IPS-18a (cell line): ENCODE measurements around the gene DBH.
"Not testable (repeated sequence)": the region's sequence is repeated elsewhere in the genome, so short reads cannot be mapped to it uniquely, and the experiment has no call there.

Experiments used
- H3K27ac ChIP-seq: one replicate; pipeline ENCODE4 v1.5.1; 2013; ENCODE audit warnings: low read length
- H3K27me3 ChIP-seq: one replicate; pipeline ENCODE4 v1.6.1; 2013; ENCODE audit warnings: mild to moderate bottlenecking, low read length; ENCODE audit not compliant: control insufficient read depth, insufficient read depth
- H3K36me3 ChIP-seq: one replicate; pipeline ENCODE4 v1.6.1; 2013; ENCODE audit warnings: low read depth, low read length; ENCODE audit not compliant: control insufficient read depth
- H3K4me1 ChIP-seq: one replicate; pipeline ENCODE4 v1.6.1; 2013; ENCODE audit warnings: low read depth, low read length; ENCODE audit not compliant: control insufficient read depth
- H3K4me3 ChIP-seq: one replicate; pipeline ENCODE4 v1.5.1; 2013; ENCODE audit warnings: low read length
- H3K9ac ChIP-seq: one replicate; pipeline ENCODE4 v1.6.1; 2013; ENCODE audit warnings: mild to moderate bottlenecking, low read length, moderate library complexity
- H3K9me3 ChIP-seq: one replicate; pipeline ENCODE4 v1.6.1; 2013; ENCODE audit warnings: low read depth, low read length; ENCODE audit not compliant: control insufficient read depth

The DBH gene

GRCh38 chr9:133614056-133614455 lies 22.1 kb upstream of the DBH start:
- no peak overlapping the region for H3K4me3 ChIP-seq

GRCh38 chr9:133614678-133615077 lies 21.5 kb upstream of the DBH start:
- no peak overlapping the region for H3K4me3 ChIP-seq
- no peak overlapping the region for H3K27ac ChIP-seq
- no peaks in the 10 kb centered on the region for H3K36me3 ChIP-seq
- no peaks in the 10 kb centered on the region for H3K9me3 ChIP-seq
- H3K27me3 ChIP-seq, result peaks cover 9% of the 10 kb centered on the region
- no peak overlapping the region for H3K9ac ChIP-seq
- peaks cover under 1% of the 10 kb centered on the region for H3K4me1 ChIP-seq

More at GRCh38 chr9:133614056-133614455, 22.1 kb upstream of the DBH start:
- Histone ChIP-seq H3K27ac (no peak overlapping the region), H3K27me3 (peaks cover 12% of the 10 kb centered on the region), H3K36me3 (no peaks in the 10 kb centered on the region), H3K9ac (no peak overlapping the region), H3K9me3 (no peaks in the 10 kb centered on the region), H3K4me1 (peaks cover 3% of the 10 kb centered on the region)

- Histone ChIP-seq H3K9ac (no peak overlapping the region), H3K27me3 (peaks cover 5% of the 10 kb centered on the region), H3K4me1 (no peaks in the 10 kb centered on the region), H3K36me3 (no peaks in the 10 kb centered on the region), H3K9me3 (no peaks in the 10 kb centered on the region), H3K27ac (no peak overlapping the region), H3K4me3 (no peak overlapping the region)
These were observed 21.0 kb upstream of the DBH start for GRCh38 chr9:133615186-133615585.

- H3K4me3 ChIP-seq, result no peak overlapping the region
- no peak overlapping the region for H3K27ac ChIP-seq
- H3K27me3 ChIP-seq, result peaks cover 2% of the 10 kb centered on the region
- H3K4me1 ChIP-seq, result no peaks in the 10 kb centered on the region
- no peaks in the 10 kb centered on the region for H3K9me3 ChIP-seq
- no peaks in the 10 kb centered on the region for H3K36me3 ChIP-seq
- H3K9ac ChIP-seq, result no peak overlapping the region
These were observed 20.5 kb upstream of the DBH start for GRCh38 chr9:133615606-133616188.

- no peaks in the 10 kb centered on the region for H3K27me3 ChIP-seq
- no peak overlapping the region for H3K27ac ChIP-seq
- H3K4me1 ChIP-seq, result no peaks in the 10 kb centered on the region
- H3K9ac ChIP-seq, result no peak overlapping the region
- no peak overlapping the region for H3K4me3 ChIP-seq
- H3K36me3 ChIP-seq, result no peaks in the 10 kb centered on the region
- no peaks in the 10 kb centered on the region for H3K9me3 ChIP-seq
These were observed 19.3 kb upstream of the DBH start for GRCh38 chr9:133616643-133617405.

- Histone ChIP-seq H3K27ac (no peak overlapping the region), H3K4me3 (no peak overlapping the region), H3K9me3 (no peaks in the 10 kb centered on the region), H3K27me3 (no peaks in the 10 kb centered on the region), H3K9ac (no peak overlapping the region), H3K4me1 (no peaks in the 10 kb centered on the region), H3K36me3 (no peaks in the 10 kb centered on the region)
These were observed 17.4 kb upstream of the DBH start for GRCh38 chr9:133618726-133619125.

GRCh38 chr9:133619791-133620190 lies 16.4 kb upstream of the DBH start:
- Histone ChIP-seq H3K27me3 (no peaks in the 10 kb centered on the region), H3K9ac (no peak overlapping the region), H3K4me1 (no peaks in the 10 kb centered on the region), H3K36me3 (no peaks in the 10 kb centered on the region), H3K9me3 (no peaks in the 10 kb centered on the region), H3K4me3 (no peak overlapping the region), H3K27ac (no peak overlapping the region)

- Histone ChIP-seq H3K27ac (no peak overlapping the region), H3K4me1 (no peaks in the 10 kb centered on the region), H3K4me3 (no peak overlapping the region), H3K9me3 (no peaks in the 10 kb centered on the region), H3K9ac (no peak overlapping the region), H3K27me3 (no peaks in the 10 kb centered on the region), H3K36me3 (no peaks in the 10 kb centered on the region)
These were observed 14.4 kb upstream of the DBH start for GRCh38 chr9:133621725-133622267.

- H3K9ac ChIP-seq, result no peak overlapping the region
- H3K27me3 ChIP-seq, result no peaks in the 10 kb centered on the region
- H3K36me3 ChIP-seq, result no peaks in the 10 kb centered on the region
- no peaks in the 10 kb centered on the region for H3K4me1 ChIP-seq
- H3K27ac ChIP-seq, result no peak overlapping the region
- H3K4me3 ChIP-seq, result no peak overlapping the region
- H3K9me3 ChIP-seq, result no peaks in the 10 kb centered on the region
These were observed 13.6 kb upstream of the DBH start for GRCh38 chr9:133622555-133622954.

- H3K4me3 ChIP-seq, H3K9me3 ChIP-seq, H3K27me3 ChIP-seq, H3K4me1 ChIP-seq, H3K36me3 ChIP-seq, H3K9ac ChIP-seq, H3K27ac ChIP-seq: not testable (repeated sequence)
These were observed 10.2 kb upstream of the DBH start for GRCh38 chr9:133626008-133626407.

- no peaks in the 10 kb centered on the region for H3K36me3 ChIP-seq
- no peak overlapping the region for H3K4me3 ChIP-seq
- H3K27me3 ChIP-seq, result no peaks in the 10 kb centered on the region
- no peaks in the 10 kb centered on the region for H3K9me3 ChIP-seq
- no peak overlapping the region for H3K9ac ChIP-seq
- no peaks in the 10 kb centered on the region for H3K4me1 ChIP-seq
- no peak overlapping the region for H3K27ac ChIP-seq
These were observed 8.8 kb upstream of the DBH start for GRCh38 chr9:133627341-133627740.

GRCh38 chr9:133628766-133629165 lies 7.4 kb upstream of the DBH start:
- peaks cover 4% of the 10 kb centered on the region for H3K4me1 ChIP-seq
- H3K9me3 ChIP-seq, result no peaks in the 10 kb centered on the region
- H3K36me3 ChIP-seq, result no peaks in the 10 kb centered on the region
- no peak overlapping the region for H3K4me3 ChIP-seq
- H3K9ac ChIP-seq, result no peak overlapping the region
- H3K27ac ChIP-seq, result no peak overlapping the region
- no peaks in the 10 kb centered on the region for H3K27me3 ChIP-seq
